Thymus (tissue), 11 donors: ENCODE data around the gene ETS1. TPM values are rescaled to one million over a fixed set of nuclear protein-coding genes. Genes with fewer than 3 reads are reported as not detected.

Experiments used
- DNase-seq, 9 donors: peaks; one replicate each; pipeline ENCODE4 v3.0.0-alpha.2; 2013; ENCODE audit warnings: low spot score in 9 of 9, low read depth in 6 of 9, missing footprints in 1 of 9
- H3K27ac ChIP-seq, 2 donors: one replicate each; pipeline ENCODE4 v1.5.1; 2013; ENCODE audit warnings: control low read depth in 1 of 2, low read depth in 1 of 2, low read length in 1 of 2, mild to moderate bottlenecking in 1 of 2, moderate library complexity in 1 of 2
- H3K27me3 ChIP-seq, 2 donors: one replicate each; pipeline ENCODE4 v1.5.1; 2013; ENCODE audit warnings: low read length in 1 of 2; ENCODE audit not compliant: control insufficient read depth in 2 of 2, insufficient read depth in 1 of 2
- H3K36me3 ChIP-seq, 2 donors: one replicate each; pipeline ENCODE4 v1.5.1; 2013; ENCODE audit warnings: low read length in 1 of 2, mild to moderate bottlenecking in 1 of 2, moderate library complexity in 1 of 2; ENCODE audit not compliant: control insufficient read depth in 2 of 2, insufficient read depth in 2 of 2
- H3K4me1 ChIP-seq, 2 donors: one replicate each; pipeline ENCODE4 v1.5.1; 2013; ENCODE audit warnings: low read length in 2 of 2; ENCODE audit not compliant: control insufficient read depth in 2 of 2, insufficient read depth in 2 of 2
- H3K4me3 ChIP-seq, 2 donors: one replicate each; pipeline ENCODE4 v1.5.1; 2013; ENCODE audit warnings: low read length in 2 of 2, control low read depth in 1 of 2, mild to moderate bottlenecking in 1 of 2
- H3K9me3 ChIP-seq, 2 donors: one replicate each; pipeline ENCODE4 v1.5.1; 2013; ENCODE audit warnings: low read length in 1 of 2, mild to moderate bottlenecking in 1 of 2; ENCODE audit not compliant: control insufficient read depth in 2 of 2, insufficient read depth in 1 of 2
- WGBS: extraction: QIAGEN DNeasy Blood & Tissue Kit; methylation state at CpG from one replicate; pipeline ENCODE4 v1.1.7; 2013; 5-methylcytosine and 5-hydroxymethylcytosine counted together
- polyA plus RNA-seq: library from polyadenylated mRNA; stranded (reverse); fragments of 200-250 nt; gene quantifications from one replicate; pipeline ENCODE4 v1.2.3, GENCODE V29; 2013
- total RNA-seq: library from RNA; stranded (reverse); fragments of 120-200 nt; gene quantifications from one replicate; pipeline ENCODE4 v1.2.4, GENCODE V29; 2013
- donor health status: healthy.

Gene ETS1
- total and polyA plus RNA-seq, 2 donors, result 171 to 223 TPM

DNA sequence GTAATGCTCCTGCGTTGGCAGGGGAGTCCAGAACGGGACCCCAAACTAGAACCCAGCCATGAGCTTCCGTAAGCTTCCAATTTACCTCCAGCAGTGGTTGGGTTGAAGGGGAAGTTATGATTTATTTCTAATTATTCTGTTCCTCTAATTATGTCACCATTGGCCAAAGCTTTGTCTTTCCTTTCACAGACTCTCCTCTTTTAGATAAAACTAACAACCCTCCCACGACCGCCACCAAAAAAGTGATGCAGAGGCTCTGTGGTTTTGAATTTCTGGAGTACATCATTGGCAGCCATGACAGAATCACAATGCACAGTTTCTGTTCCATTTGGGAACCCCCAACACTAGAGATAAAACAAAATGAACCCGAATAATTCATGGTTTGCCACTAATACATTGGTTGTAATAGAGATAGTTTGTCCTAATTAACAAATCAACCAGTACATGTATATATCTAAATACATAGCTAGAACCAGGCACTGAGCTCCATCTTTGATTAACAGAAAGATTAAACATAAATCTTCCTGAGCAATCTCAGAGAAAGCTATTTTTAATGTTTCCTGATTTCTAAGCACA, 64.3 kb downstream of the ETS1 start:
- Histone ChIP-seq H3K4me1 (peaks cover 37 to 56% of the 10 kb centered on the region in 2 donors), H3K9me3 (no peaks in the 10 kb centered on the region), H3K36me3 (peaks cover 4 to 13% of the 10 kb centered on the region in 2 donors), H3K27ac (peak overlapping the region; percentile 92 to 97), H3K4me3 (peak overlapping the region; percentile 71 to 89), H3K27me3 (no peaks in the 10 kb centered on the region)
- DNase-seq, result peak in 1 of 9 donors; percentile 74
- WGBS, result 16% methylated on average over 6 of the region's 6 CpGs

- Histone ChIP-seq H3K27ac (peak overlapping the region; percentile 93 to 97), H3K4me1 (peaks cover 29 to 55% of the 10 kb centered on the region in 2 donors), H3K9me3 (no peaks in the 10 kb centered on the region), H3K4me3 (peak overlapping the region; percentile 71 to 89), H3K27me3 (no peaks in the 10 kb centered on the region), H3K36me3 (peaks cover 10 to 20% of the 10 kb centered on the region in 2 donors)
- DNase-seq, result peak in 8 of 9 donors; percentile 73 to 93 (median 80)
- WGBS, result under 1% methylated on average over 93 of the region's 93 CpGs
These were observed 65.1 kb downstream of the ETS1 start for GRCh38 chr11:128522055-128522942.

- peak in 1 of 9 donors; percentile 43 for DNase-seq
- H3K4me3 ChIP-seq, result peak overlapping the region; percentile 71 to 89
- peaks cover 23 to 55% of the 10 kb centered on the region in 2 donors for H3K4me1 ChIP-seq
- no peaks in the 10 kb centered on the region for H3K27me3 ChIP-seq
- peak overlapping the region; percentile 93 to 97 for H3K27ac ChIP-seq
- WGBS, result under 1% methylated on average over 19 of the region's 19 CpGs
- H3K9me3 ChIP-seq, result no peaks in the 10 kb centered on the region
- H3K36me3 ChIP-seq, result peaks cover 17 to 25% of the 10 kb centered on the region in 2 donors
These were observed 65.7 kb downstream of the ETS1 start for GRCh38 chr11:128521682-128522054.

DNA sequence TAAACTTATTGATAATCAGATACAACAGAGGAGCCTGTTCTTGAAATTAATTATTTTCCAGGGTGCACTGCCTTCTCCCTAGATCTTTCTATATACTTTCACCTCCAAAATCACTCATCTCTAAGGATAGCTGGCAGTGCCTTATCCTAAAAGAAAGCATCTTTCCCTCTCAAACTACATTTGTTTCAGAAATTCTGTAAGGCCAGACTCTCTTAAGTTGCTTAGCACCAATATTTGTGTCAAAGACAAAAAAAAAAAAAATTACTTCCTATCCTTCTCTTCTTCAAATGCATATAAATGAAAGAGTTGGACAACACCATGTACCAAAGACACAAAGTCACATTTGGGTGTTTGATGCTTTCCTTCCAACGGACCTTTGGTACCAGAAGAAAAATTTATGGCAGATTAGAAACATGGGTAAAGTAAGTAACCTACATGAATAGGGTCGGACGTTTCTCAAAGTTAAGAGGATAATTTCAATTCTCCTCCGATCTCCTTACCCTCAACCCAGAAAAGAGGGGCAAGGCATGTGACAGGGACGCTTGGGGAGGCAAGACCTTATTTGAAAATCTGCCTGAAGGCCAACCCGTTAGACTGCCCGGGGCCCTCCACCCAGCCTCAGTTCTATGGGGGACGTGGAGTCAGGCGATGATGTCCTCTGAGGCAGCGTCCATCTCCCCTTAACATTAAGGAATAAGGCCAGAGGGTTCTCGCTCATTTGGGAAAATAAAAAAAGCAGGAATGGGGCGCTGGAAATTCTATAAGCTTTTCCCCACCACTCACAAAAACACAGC, 66.3 kb downstream of the ETS1 start:
- 2% methylated on average over 12 of the region's 12 CpGs for WGBS
- H3K4me3 ChIP-seq, result peak overlapping the region; percentile 71 to 89
- H3K9me3 ChIP-seq, result no peaks in the 10 kb centered on the region
- H3K27ac ChIP-seq, result peak overlapping the region; percentile 93 to 97
- no peaks in the 10 kb centered on the region for H3K27me3 ChIP-seq
- DNase-seq, result peak in 1 of 9 donors; percentile 61
- peaks cover 20 to 31% of the 10 kb centered on the region in 2 donors for H3K36me3 ChIP-seq
- H3K4me1 ChIP-seq, result peaks cover 22 to 55% of the 10 kb centered on the region in 2 donors

DNA sequence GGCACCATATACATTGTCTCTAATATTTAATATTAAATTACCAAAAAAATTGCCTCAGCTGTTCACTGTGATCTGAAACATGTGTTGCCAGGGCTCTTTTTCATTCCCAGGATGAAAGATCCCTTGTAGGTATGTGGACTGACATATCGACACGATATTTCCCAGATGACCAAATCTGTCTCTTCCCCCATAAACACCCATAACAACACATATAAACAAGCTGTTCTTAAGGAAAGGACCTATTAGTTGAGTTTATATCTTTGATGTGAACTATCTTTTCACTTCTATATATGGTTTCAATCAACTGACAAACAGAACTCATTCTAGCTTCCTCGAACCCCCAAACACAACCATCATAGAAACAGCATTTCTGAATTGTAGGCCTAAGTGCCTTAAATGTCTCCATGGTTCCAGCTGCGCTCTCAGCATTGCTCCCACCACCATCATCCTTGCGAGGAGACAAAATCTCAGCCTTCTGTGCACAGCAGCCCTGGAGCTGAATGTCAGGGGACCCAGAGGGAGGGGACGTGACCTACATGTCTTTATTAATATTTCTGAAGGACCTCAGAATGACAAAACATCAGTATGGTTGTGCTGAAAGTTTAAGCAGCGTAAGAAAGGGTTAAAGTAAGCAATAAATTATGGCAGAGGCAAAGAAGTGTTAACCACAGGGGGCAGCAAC, 67.0 kb downstream of the ETS1 start:
- H3K27ac ChIP-seq, result peak overlapping the region; percentile 93 to 97
- no peaks in the 10 kb centered on the region for H3K27me3 ChIP-seq
- peaks cover 24 to 57% of the 10 kb centered on the region in 2 donors for H3K4me1 ChIP-seq
- peak in 1 of 9 donors; percentile 69 for DNase-seq
- no peaks in the 10 kb centered on the region for H3K9me3 ChIP-seq
- H3K36me3 ChIP-seq, result peaks cover 20 to 35% of the 10 kb centered on the region in 2 donors
- WGBS, result 50% methylated on average over 7 of the region's 7 CpGs
- H3K4me3 ChIP-seq, result peak overlapping the region; percentile 71 to 89

GRCh38 chr11:128519338-128519737, 68.0 kb downstream of the ETS1 start:
- Histone ChIP-seq H3K4me1 (peaks cover 25 to 57% of the 10 kb centered on the region in 2 donors), H3K9me3 (no peaks in the 10 kb centered on the region), H3K27ac (peak overlapping the region; percentile 93), H3K27me3 (no peaks in the 10 kb centered on the region), H3K4me3 (peak overlapping the region; percentile 71 to 89), H3K36me3 (peaks cover 20 to 38% of the 10 kb centered on the region in 2 donors)
- 35% methylated on average over 4 of the region's 4 CpGs for WGBS
- DNase-seq, result peak in 1 of 9 donors; percentile 73

DNA sequence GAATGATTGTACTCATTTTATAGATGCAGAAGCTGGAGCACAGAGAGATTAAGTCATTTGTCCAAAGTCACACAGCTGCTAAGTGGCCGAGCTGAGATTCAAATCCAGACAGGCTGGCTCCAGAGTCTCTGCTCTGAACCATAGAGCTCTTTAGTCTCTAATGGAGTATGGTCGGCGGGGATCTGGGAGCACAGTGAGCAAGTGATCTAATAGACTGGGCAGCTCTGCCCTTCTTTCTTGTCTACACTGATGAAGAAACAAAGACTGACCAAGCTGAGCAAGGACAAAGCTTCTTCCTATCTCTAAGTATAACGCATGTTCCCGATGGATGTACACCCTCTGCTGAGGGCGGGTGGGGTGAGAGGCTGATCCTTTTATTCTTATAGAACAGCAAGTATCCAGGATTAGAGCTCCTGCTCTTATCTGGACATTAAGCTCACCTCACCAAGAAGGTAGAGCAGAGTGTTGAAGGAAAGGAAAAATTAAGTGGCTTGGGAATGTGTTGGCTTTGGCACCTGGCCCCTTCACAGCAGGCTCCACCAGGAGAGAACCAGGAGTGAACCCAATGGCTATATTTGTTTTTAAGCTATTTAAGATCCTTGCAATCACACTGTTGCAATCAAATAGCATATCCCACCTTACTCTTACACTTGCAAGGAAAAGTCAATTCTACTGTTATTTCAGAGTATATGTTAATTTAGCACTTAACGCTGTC, 68.7 kb downstream of the ETS1 start:
- peak overlapping the region; percentile 71 to 89 for H3K4me3 ChIP-seq
- no peak for DNase-seq
- 71% methylated on average over 7 of the region's 7 CpGs for WGBS
- H3K27me3 ChIP-seq, result no peaks in the 10 kb centered on the region
- peaks cover 20 to 41% of the 10 kb centered on the region in 2 donors for H3K36me3 ChIP-seq
- H3K27ac ChIP-seq, result peak overlapping the region; percentile 93
- H3K4me1 ChIP-seq, result peaks cover 21 to 56% of the 10 kb centered on the region in 2 donors
- no peaks in the 10 kb centered on the region for H3K9me3 ChIP-seq
